22Rv1 (cell line): ENCODE results near the gene ELOVL2.

Experiments
- H3K27ac ChIP-seq: fragments of 450-650 bp; 2 replicates; pipeline ENCODE4 v1.5.1; 2017
- CTCF ChIP-seq: fragments of 450-650 bp; IDR thresholded peaks from 2 replicates; pipeline ENCODE4 v1.5.1; 2017; ENCODE audit warnings: mild to moderate bottlenecking
- ZFX ChIP-seq: fragments of 450-650 bp; IDR thresholded peaks from 2 replicates; pipeline ENCODE4 v1.6.1; 2017; ENCODE audit warnings: antibody characterized with exemption, borderline replicate concordance

The ELOVL2 gene

DNA sequence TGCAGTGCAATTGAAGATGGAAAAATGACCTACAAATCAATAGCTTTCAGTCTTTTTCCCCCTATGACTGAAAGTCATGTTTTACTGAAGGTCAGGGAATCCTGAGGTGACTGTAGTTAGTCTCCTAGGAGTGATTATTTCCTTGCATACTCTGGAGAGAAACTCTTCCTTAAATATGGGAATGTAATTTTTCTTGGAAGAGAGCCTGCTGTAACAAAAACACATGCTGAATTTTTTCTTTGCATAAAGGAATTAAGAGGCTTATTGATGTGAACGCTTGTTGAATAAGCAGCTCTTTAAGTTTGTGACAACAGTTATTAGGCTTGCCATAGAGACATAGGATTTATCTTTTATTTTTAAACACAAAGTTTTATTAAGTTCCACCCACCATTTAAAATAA is 64.5 kb downstream of the ELOVL2 start:
- TF ChIP-seq CTCF (no peak), ZFX (no peak)
- no peak overlapping the region for H3K27ac ChIP-seq

- H3K27ac ChIP-seq, result no peak overlapping the region
- TF ChIP-seq CTCF, result no peak
- no peak for TF ChIP-seq ZFX
These were observed 66.7 kb downstream of the ELOVL2 start for GRCh38 chr6:10977231-10977968.

- H3K27ac ChIP-seq, result no peak overlapping the region
- TF ChIP-seq ZFX (no peak), CTCF (no peak)
These were observed 67.5 kb downstream of the ELOVL2 start for GRCh38 chr6:10976571-10976970.

DNA sequence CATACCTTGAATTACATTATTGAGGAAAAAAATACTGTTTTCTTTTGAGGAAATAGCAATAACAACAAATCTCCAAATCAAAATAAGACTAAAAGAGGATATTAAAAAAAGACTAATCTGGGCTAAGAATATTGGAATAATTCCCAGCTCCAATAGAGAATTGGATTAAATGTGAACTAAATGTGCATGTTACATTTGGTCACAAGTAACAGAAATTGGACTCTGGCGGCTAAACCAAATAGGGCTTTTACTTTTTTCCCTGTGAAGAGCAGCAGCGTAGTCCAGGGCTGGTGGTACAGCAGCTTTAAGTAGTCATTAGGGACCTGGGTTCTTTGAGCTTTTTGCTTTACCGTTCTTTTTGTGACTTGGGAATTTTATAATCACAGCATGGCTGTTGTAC is 71.9 kb downstream of the ELOVL2 start:
- TF ChIP-seq ZFX, result no peak
- no peak for TF ChIP-seq CTCF
- H3K27ac ChIP-seq, result no peak overlapping the region

- TF ChIP-seq CTCF (no peak), ZFX (no peak)
- no peak overlapping the region for H3K27ac ChIP-seq
These were observed 73.4 kb downstream of the ELOVL2 start for GRCh38 chr6:10970731-10971130.

GRCh38 chr6:10968776-10969175 is 75.3 kb downstream of the ELOVL2 start:
- no peak overlapping the region for H3K27ac ChIP-seq
- no peak for TF ChIP-seq CTCF
- TF ChIP-seq ZFX, result no peak

GRCh38 chr6:10964684-10965083 is 79.4 kb downstream of the ELOVL2 start:
- no peak overlapping the region for H3K27ac ChIP-seq
- TF ChIP-seq CTCF (no peak), ZFX (no peak)
